Right cardiac atrium (tissue), 5 donors: ENCODE results near the gene DYDC1. TPM values are rescaled to one million over a fixed set of nuclear protein-coding genes. Genes with fewer than 3 reads are reported as not detected.
"Not testable (repeated sequence)": the region's sequence is repeated elsewhere in the genome, so short reads cannot be mapped to it uniquely, and the experiment has no call there.

Experiments
- ATAC-seq, 2 donors: fragments of 200-7000 bp; cut with Tn5 transposase; one replicate each; pipeline versions ENCODE4 v1.8.0 to v1.9.1; 2020; ENCODE audit warnings: moderate library complexity in 2 of 2, mild to moderate bottlenecking in 1 of 2
- DNase-seq, 3 donors: peaks; one replicate each; pipeline ENCODE4 v3.0.0-alpha.2; 2020
- H3K27ac ChIP-seq: one replicate; pipeline ENCODE4 v1.5.1; 2013; ENCODE audit warnings: mild to moderate bottlenecking, low read length, control low read depth, moderate library complexity
- H3K27me3 ChIP-seq: one replicate; pipeline ENCODE4 v1.6.1; 2013; ENCODE audit not compliant: control insufficient read depth, insufficient read depth
- H3K4me1 ChIP-seq: one replicate; pipeline ENCODE4 v1.6.1; 2013; ENCODE audit warnings: low read length; ENCODE audit not compliant: control insufficient read depth, insufficient read depth
- H3K4me3 ChIP-seq: one replicate; pipeline ENCODE4 v1.5.1; 2013; ENCODE audit warnings: low read length, control low read depth
- H3K9me3 ChIP-seq: one replicate; pipeline ENCODE4 v1.6.1; 2013; ENCODE audit warnings: low read length; ENCODE audit not compliant: control insufficient read depth
- WGBS: extraction: QIAGEN DNeasy Blood & Tissue Kit; methylation state at CpG from one replicate; pipeline ENCODE4 v1.1.7; 2013; 5-methylcytosine and 5-hydroxymethylcytosine counted together
- intact Hi-C, 4 donors: fragments of 100-400 bp; cut with DNase I; formaldehyde crosslinking; loops; one replicate each; pipeline versions ENCODE4 v1.11.0 to v1.14.0; 2022 to 2023
- polyA plus RNA-seq: library from polyadenylated mRNA; stranded (reverse); fragments of 200-250 nt; gene quantifications from one replicate; pipeline ENCODE4 v1.2.3, GENCODE V29; 2013
- total RNA-seq, 4 donors: library from RNA; stranded (reverse); fragmentation: NEBNext Ultra II Directional; extraction: Animal tissue kit (Norgen Biotek cat#: 25700); gene quantifications; one replicate each; pipeline ENCODE4 v1.2.1, GENCODE V29; 2021
- donor health status: healthy with polysubstance abuse.
- donor health status: DM: no; HTN: yes; CAD: no.
- donor health status: DM: no; HTN: no; CAD: no.
- donor health status: DM: no; HTN: yes; CAD: no; lungs with severe emphysema.
- donor health status: DM: yes; HTN: yes; CAD: no.

Gene DYDC1
- total and polyA plus RNA-seq, 5 donors: not detected

DNA sequence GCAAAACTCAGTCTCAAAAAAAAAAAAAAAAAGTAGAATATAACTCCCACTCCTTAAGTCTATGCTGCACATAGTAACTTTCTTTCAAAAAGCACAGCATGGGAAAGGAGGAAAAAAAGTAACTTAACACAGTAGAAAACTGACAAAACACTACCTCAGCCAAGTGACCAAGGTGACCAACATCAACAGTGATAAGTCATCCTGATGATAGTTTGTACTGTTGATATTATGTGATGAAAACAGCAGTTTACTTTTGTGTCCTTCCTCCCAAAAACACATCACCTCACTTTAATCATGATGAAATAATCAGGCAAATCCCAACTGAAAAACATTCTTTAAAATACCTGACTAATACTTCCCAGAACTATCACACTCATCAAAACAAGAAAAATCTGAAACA, 37.8 kb downstream of the DYDC1 start:
- H3K27me3 ChIP-seq: no peaks in the 10 kb centered on the region
- no peak overlapping the region for H3K27ac ChIP-seq
- intact Hi-C loops: no loop called here
- no peak for ATAC-seq
- no peaks in the 10 kb centered on the region for H3K4me1 ChIP-seq
- no peak for DNase-seq
- H3K4me3 ChIP-seq: no peak overlapping the region
- H3K9me3 ChIP-seq: no peaks in the 10 kb centered on the region

DNA sequence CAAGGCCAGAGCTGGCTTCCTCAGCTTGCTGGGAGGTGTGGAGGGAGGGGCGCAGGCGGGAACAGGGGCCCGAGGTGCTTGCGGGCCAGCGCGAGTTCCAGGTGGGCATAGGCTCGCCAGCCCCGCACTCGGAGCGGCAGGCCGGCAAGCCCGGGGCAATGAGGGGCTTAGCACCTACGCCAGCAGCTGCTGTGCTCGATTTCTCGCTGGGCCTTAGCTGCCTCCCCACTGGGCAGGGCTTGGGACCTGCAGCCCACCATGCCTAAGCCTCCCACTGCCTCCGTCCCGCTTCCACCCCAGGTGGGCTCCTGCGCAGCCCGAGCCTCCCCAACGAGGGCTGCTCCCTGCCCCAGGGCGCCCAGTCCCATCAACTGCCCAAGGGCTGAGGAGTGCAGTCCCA, 41.2 kb downstream of the DYDC1 start:
- Histone ChIP-seq H3K27me3 (no peaks in the 10 kb centered on the region), H3K27ac (no peak overlapping the region), H3K4me1 (no peaks in the 10 kb centered on the region), H3K9me3 (no peaks in the 10 kb centered on the region), H3K4me3 (no peak overlapping the region)
- intact Hi-C loops: no loop called here
- DNase-seq: no peak
- no peak for ATAC-seq
- 92% methylated on average over 21 of the region's 21 CpGs for WGBS

- intact Hi-C loops: no loop called here
- Histone ChIP-seq H3K4me1 (no peaks in the 10 kb centered on the region), H3K4me3 (no peak overlapping the region), H3K9me3 (no peaks in the 10 kb centered on the region), H3K27ac (no peak overlapping the region), H3K27me3 (no peaks in the 10 kb centered on the region)
- DNase-seq (no peak), ATAC-seq (no peak)
- 80% methylated on average over 5 of the region's 5 CpGs for WGBS
Measured at GRCh38 chr10:80313523-80313922, 43.0 kb downstream of the DYDC1 start.

DNA sequence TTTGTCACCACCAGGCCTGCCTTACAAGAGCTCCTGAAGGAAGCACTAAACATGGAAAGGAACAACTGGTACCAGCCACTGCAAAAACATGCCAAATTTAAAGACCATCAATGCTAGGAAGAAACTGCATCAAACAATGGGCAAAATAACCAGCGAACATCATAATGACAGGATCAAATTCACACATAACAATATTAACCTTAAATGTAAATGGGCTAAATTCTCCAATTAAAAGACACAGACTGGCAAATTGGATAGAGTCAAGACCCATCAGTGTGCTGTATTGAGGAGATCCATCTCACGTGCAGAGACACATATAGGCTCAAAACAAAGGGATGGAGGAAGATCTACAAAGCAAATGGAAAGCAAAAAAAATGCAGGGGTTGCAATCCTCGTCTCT, 50.6 kb downstream of the DYDC1 start:
- H3K9me3 ChIP-seq, DNase-seq, H3K4me3 ChIP-seq, H3K27ac ChIP-seq, ATAC-seq, H3K27me3 ChIP-seq, intact Hi-C loops, H3K4me1 ChIP-seq: not testable (repeated sequence)
- 78% methylated on average over 3 of the region's 3 CpGs for WGBS

GRCh38 chr10:80296942-80297341, 59.6 kb downstream of the DYDC1 start:
- H3K27ac ChIP-seq: no peak overlapping the region
- intact Hi-C loops: no loop called here
- 73% methylated on average over 3 of the region's 3 CpGs for WGBS
- no peak for ATAC-seq
- H3K4me3 ChIP-seq: no peak overlapping the region
- no peaks in the 10 kb centered on the region for H3K9me3 ChIP-seq
- no peaks in the 10 kb centered on the region for H3K27me3 ChIP-seq
- DNase-seq: no peak
- no peaks in the 10 kb centered on the region for H3K4me1 ChIP-seq

DNA sequence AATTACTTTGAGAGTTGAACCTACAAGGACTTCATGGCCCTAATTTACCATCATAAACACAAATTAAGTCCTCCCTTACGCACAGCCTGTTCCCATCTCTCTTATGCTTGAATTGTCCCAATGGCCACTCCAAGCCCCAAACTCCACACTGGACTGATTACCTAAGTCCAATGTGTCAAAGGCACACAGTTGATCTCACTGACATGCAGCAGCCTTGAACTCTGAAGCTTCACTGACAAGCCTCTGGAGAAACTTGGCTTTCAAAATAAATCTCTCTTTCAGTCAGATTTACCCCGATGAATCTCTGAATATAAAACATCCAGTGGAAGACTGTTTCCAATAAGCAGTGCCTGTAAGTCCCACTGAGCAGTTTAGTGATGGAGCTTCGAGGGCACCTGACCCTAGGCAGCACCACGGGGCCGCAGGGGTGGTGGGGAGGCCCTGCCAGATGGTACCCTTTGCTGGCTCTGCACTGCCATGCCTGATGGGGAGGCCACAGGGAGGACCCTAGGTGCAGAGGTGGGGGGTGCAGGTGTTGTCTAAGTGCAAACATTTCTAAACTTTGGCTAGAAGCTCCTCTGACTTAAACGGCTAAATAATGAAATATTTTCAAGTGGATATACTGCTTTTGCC, 63.8 kb downstream of the DYDC1 start:
- ATAC-seq (no peak), DNase-seq (no peak)
- H3K27me3 ChIP-seq: no peaks in the 10 kb centered on the region
- 85% methylated on average over 6 of the region's 6 CpGs for WGBS
- no peaks in the 10 kb centered on the region for H3K9me3 ChIP-seq
- no peak overlapping the region for H3K27ac ChIP-seq
- H3K4me3 ChIP-seq: no peak overlapping the region
- intact Hi-C loops: no loop called here
- H3K4me1 ChIP-seq: no peaks in the 10 kb centered on the region

DNA sequence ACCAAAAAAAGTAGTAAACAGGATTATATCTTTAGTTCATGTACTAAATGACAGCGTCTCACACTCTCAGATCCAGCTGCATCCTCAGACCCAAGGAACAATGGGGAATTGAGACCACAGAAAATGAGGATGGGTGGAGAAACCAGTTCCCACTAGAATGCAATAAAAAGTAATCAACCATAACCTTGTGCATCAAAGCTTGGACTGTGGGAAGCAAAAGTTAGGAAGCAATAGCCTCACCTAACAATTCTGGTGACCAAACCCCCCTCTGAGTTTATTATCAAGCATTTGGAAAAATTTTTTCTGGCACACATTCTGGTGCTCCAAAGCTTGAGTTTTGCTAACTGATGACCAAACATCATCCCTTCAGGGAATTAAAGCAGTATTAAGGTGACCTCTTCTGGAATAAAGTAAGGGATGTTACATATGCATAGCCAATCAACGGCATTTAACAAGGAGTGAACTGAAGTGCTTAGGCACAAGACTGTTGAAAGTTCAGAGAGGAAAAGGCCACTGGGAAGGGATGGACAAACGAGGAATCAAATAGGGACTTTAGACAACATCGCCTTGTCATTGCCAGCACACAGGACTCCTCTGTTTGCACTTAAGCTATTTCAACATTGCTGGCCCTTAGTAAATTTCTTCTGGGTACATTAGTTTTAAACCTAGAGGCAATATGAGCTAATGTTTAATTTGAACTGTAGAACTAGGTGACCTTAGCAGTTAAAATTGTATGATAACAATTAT, 65.9 kb downstream of the DYDC1 start:
- WGBS: 68% methylated on average over 4 of the region's 4 CpGs
- DNase-seq: no peak
- intact Hi-C loops: no loop called here
- no peak for ATAC-seq
- Histone ChIP-seq H3K9me3 (no peaks in the 10 kb centered on the region), H3K27ac (no peak overlapping the region), H3K27me3 (no peaks in the 10 kb centered on the region), H3K4me3 (no peak overlapping the region), H3K4me1 (no peaks in the 10 kb centered on the region)

DNA sequence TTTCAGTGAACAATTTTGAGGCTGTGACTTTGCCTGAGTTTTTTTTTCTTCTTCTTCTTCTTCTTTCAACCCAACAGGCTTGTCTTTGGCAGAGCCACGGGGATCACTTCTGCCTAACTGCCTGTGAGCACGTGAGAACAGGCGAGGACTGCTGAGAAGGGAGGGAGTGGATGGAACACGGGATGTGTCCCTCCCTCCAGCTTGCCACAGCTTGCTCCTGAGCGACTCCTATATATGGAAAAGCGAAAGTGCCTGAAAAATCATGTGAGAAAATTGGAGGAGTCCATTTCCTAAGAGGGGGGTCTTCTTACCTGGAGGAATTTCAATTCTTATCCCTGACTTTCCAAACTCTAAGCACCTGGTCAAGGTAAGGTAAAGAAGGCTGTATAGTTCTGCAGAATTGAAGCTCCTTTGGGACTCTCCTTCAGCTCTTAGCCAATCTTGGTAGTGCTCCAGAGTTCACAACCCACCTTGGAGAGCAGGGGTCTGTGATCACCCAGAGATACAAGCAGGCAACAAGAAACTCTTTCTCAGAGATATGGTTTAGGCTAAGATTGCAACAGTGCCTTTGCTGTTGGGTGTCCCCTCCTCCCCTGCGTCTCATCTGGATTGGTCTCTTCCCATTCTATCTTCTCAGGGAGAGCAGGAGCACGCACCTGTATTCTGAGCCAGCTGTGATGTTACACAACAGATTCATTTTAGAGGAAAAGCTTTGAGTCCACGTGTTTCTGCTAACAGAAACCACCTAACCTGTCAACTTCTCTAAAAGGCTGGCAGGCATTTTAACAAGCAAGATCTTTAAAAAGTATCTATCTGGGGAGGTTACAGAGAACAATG, 66.9 kb downstream of the DYDC1 start, which contains the start of gene MAT1A:
Gene MAT1A (minus strand): TSS at position 208 of the 837 bp plus-strand sequence. CDS start 235 bp downstream, outside the sequence.
- peak; percentile 42 to 63 for ATAC-seq
- intact Hi-C loops: no loop called here
- Histone ChIP-seq H3K9me3 (no peaks in the 10 kb centered on the region), H3K4me1 (no peaks in the 10 kb centered on the region), H3K4me3 (no peak within 1 kb of the TSS), H3K27ac (no peak within 1 kb of the TSS), H3K27me3 (no peaks in the 10 kb centered on the region)
- 24% methylated on average over 9 of the region's 9 CpGs for WGBS
- DNase-seq: no peak

- intact Hi-C loops: no loop called here
- Histone ChIP-seq H3K27me3 (no peaks in the 10 kb centered on the region), H3K9me3 (no peaks in the 10 kb centered on the region), H3K4me3 (no peak overlapping the region), H3K27ac (no peak overlapping the region), H3K4me1 (no peaks in the 10 kb centered on the region)
- ATAC-seq (no peak), DNase-seq (no peak)
- WGBS: 92% methylated on average over 5 of the region's 5 CpGs
Measured at GRCh38 chr10:80288849-80289248, 67.7 kb downstream of the DYDC1 start.
